Naive B cell (primary cell): ENCODE results near the gene TST. TPM values are rescaled to one million over a fixed set of nuclear protein-coding genes. Genes with fewer than 3 reads are reported as not detected.

Experiments used
- ATAC-seq, 2 donors: fragments of 150-1000 bp; cut with Tn5 transposase; 2 replicates each; pipeline ENCODE4 v1.10.0; 2021; ENCODE audit warnings: low read depth in 2 of 2, mild to moderate bottlenecking in 2 of 2, moderate library complexity in 2 of 2
- DNase-seq: peaks from one replicate; pipeline ENCODE4 v3.0.0; 2022
- H3K27ac Mint-ChIP-seq, 6 donors: one replicate each; pipeline ENCODE4 v1.8.0; 2020 to 2022; ENCODE audit warnings: mild to moderate bottlenecking in 6 of 6, mixed read lengths in 6 of 6, moderate library complexity in 5 of 6, inconsistent platforms in 2 of 6
- H3K27me3 Mint-ChIP-seq, 3 donors: one replicate each; pipeline ENCODE4 v1.8.0; 2021 to 2022; ENCODE audit warnings: mixed read lengths in 3 of 3, mild to moderate bottlenecking in 1 of 3
- H3K36me3 Mint-ChIP-seq, 2 donors: one replicate each; pipeline ENCODE4 v1.8.0; 2020 to 2022; ENCODE audit warnings: mixed read lengths in 2 of 2, inconsistent platforms in 1 of 2, mild to moderate bottlenecking in 1 of 2
- H3K4me1 Mint-ChIP-seq, 3 donors: one replicate each; pipeline ENCODE4 v1.8.0; 2020 to 2022; ENCODE audit warnings: mixed read lengths in 3 of 3, inconsistent platforms in 1 of 3, mild to moderate bottlenecking in 1 of 3, moderate library complexity in 1 of 3
- H3K4me3 Mint-ChIP-seq, 8 donors: one replicate each; pipeline ENCODE4 v1.8.0; 2020 to 2022; ENCODE audit warnings: mild to moderate bottlenecking in 8 of 8, mixed read lengths in 8 of 8, moderate library complexity in 8 of 8, inconsistent platforms in 2 of 8
- H3K9me3 Mint-ChIP-seq, 7 donors: one replicate each; pipeline ENCODE4 v1.8.0; 2020 to 2022; ENCODE audit warnings: mixed read lengths in 7 of 7, mild to moderate bottlenecking in 5 of 7, inconsistent platforms in 2 of 7, moderate library complexity in 1 of 7
- polyA plus RNA-seq, 6 donors: library from polyadenylated mRNA; unstranded; fragments of 300-500 nt; fragmentation: Illumina TruSeq; gene quantifications; one replicate each; pipeline ENCODE4 v1.2.3, GENCODE V29; 2021; ENCODE audit warnings: low read depth in 6 of 6

The TST gene
- polyA plus RNA-seq, 6 donors from 2014 or later: 0.65 to 3.3 (median 0.89) TPM; not detected in 2

GRCh38 chr22:37059876-37060449 is 40.7 kb upstream of the TST start:
- Mint-ChIP-seq H3K4me1 (peaks cover 0 to 13% (median 0%) of the 10 kb centered on the region in 3 donors), H3K9me3 (no peaks in the 10 kb centered on the region), H3K36me3 (peaks cover 3 to 27% of the 10 kb centered on the region in 2 donors), H3K27ac (no peak overlapping the region), H3K27me3 (no peaks in the 10 kb centered on the region), H3K4me3 (no peak overlapping the region)
- DNase-seq (no peak), ATAC-seq (no peak)

- ATAC-seq: no peak
- Mint-ChIP-seq H3K27me3 (no peaks in the 10 kb centered on the region), H3K36me3 (peaks cover 3 to 27% of the 10 kb centered on the region in 2 donors), H3K27ac (no peak overlapping the region), H3K4me1 (peaks cover 0 to 14% (median 0%) of the 10 kb centered on the region in 3 donors), H3K4me3 (no peak overlapping the region), H3K9me3 (no peaks in the 10 kb centered on the region)
- no peak for DNase-seq
These were observed 39.9 kb upstream of the TST start for GRCh38 chr22:37058917-37059701.

- H3K27ac Mint-ChIP-seq: no peak overlapping the region
- H3K36me3 Mint-ChIP-seq: peaks cover 3 to 27% of the 10 kb centered on the region in 2 donors
- H3K27me3 Mint-ChIP-seq: no peaks in the 10 kb centered on the region
- H3K4me1 Mint-ChIP-seq: peaks cover 0 to 18% (median 5%) of the 10 kb centered on the region in 3 donors
- no peak for DNase-seq
- ATAC-seq: no peak
- H3K4me3 Mint-ChIP-seq: no peak overlapping the region
- no peaks in the 10 kb centered on the region for H3K9me3 Mint-ChIP-seq
These were observed 38.7 kb upstream of the TST start for GRCh38 chr22:37057796-37058510.

DNA sequence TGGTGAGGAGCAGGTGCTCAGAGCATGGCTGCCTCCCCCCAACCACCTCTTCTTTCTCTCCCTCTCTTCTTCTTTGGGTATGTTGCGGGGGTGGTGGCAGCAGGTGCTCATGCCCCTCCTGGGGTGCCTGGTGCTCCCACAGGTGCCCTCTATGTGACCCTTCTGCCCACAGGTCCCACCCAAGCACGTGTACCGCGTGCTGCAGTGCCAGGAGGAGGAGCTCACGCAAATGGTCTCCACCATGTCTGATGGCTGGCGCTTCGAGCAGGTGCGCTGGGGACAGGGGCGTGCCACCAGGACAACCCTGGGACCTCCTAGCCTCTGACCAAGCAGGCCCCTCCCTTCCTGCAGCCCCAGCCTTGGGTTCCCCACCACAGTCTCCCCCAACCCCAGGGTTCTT is 38.0 kb upstream of the TST start:
- peaks cover 4 to 18% (median 12%) of the 10 kb centered on the region in 3 donors for H3K4me1 Mint-ChIP-seq
- H3K27me3 Mint-ChIP-seq: no peaks in the 10 kb centered on the region
- no peak overlapping the region for H3K27ac Mint-ChIP-seq
- no peak for DNase-seq
- H3K4me3 Mint-ChIP-seq: no peak overlapping the region
- no peak for ATAC-seq
- peaks cover 3 to 27% of the 10 kb centered on the region in 2 donors for H3K36me3 Mint-ChIP-seq
- H3K9me3 Mint-ChIP-seq: no peaks in the 10 kb centered on the region

DNA sequence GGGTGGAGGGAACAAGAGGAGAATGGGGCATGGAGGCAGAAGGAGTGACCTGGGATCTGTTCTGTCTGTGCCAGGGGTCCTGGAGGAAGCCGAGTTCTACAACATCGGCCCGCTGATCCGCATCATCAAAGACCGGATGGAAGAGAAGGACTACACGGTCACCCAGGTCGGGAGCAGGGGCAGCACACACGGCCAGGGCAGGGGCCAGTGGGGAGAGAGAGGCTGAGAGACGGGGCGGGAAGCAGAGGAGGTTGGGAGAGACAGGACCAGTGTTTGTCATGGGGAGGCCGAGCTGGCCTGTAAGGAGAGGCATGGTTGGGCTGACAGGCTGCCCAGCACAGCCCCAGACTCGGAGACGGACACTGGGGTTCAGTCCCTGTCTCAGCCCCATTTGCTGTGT is 37.0 kb upstream of the TST start:
- DNase-seq: no peak
- Mint-ChIP-seq H3K36me3 (peaks cover 3 to 23% of the 10 kb centered on the region in 2 donors), H3K27me3 (no peaks in the 10 kb centered on the region), H3K4me1 (peaks cover 5 to 19% (median 16%) of the 10 kb centered on the region in 3 donors), H3K4me3 (no peak overlapping the region), H3K9me3 (no peaks in the 10 kb centered on the region), H3K27ac (no peak overlapping the region)
- ATAC-seq: no peak

DNA sequence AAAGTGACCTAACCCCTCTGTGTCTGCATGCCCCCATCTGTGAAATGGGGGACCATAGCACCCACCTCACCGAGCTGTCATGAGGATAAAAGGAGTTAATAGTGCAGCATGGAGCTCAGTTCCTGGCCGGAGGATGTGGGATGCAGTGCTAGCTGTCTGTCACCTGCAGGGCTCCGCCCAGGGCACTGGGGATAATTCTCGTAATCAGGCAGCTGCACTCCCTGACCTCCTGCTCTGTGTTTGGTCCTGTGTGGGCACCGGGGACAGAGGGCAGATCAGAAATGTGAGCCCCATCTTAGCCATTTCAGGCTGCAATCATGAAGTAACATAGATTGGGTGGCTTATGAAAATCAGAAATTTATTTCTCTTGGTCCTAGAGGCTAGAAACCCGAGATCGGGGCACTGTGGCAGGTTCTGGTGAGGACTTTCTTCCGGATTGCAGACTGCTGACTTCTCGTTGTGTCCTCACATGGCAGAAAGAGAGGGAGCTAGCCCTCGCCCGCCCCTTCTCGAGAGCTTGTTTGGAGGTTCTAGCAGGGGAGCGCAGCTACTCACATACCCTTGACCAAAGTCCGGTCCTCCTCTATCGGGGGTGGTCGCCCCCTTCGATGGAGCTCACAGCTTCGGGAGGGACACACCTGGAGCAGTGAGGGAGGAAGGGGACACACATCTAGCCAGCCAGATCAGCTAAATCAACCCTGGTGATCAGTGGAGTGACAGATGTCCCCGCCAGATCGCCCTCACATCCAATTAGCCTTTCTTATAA is 35.5 kb upstream of the TST start:
- no peak overlapping the region for H3K27ac Mint-ChIP-seq
- H3K36me3 Mint-ChIP-seq: peaks cover 3 to 16% of the 10 kb centered on the region in 2 donors
- DNase-seq (no peak), ATAC-seq (no peak)
- peak overlapping the region in 4 of 8 donors; percentile 12 to 63 (median 30) for H3K4me3 Mint-ChIP-seq
- H3K27me3 Mint-ChIP-seq: no peaks in the 10 kb centered on the region
- peaks cover 5 to 19% (median 17%) of the 10 kb centered on the region in 3 donors for H3K4me1 Mint-ChIP-seq
- H3K9me3 Mint-ChIP-seq: no peaks in the 10 kb centered on the region

- peak overlapping the region in 1 of 6 donors; percentile 76 for H3K27ac Mint-ChIP-seq
- H3K4me3 Mint-ChIP-seq: peak overlapping the region in 4 of 8 donors; percentile 35 to 86 (median 53)
- no peaks in the 10 kb centered on the region for H3K27me3 Mint-ChIP-seq
- ATAC-seq: no peak
- H3K4me1 Mint-ChIP-seq: peaks cover 5 to 19% (median 17%) of the 10 kb centered on the region in 3 donors
- no peaks in the 10 kb centered on the region for H3K9me3 Mint-ChIP-seq
- no peak for DNase-seq
- peaks cover 3 to 16% of the 10 kb centered on the region in 2 donors for H3K36me3 Mint-ChIP-seq
These were observed 34.8 kb upstream of the TST start for GRCh38 chr22:37054056-37054395.

GRCh38 chr22:37053310-37054055 is 34.2 kb upstream of the TST start:
- Mint-ChIP-seq H3K9me3 (no peaks in the 10 kb centered on the region), H3K4me3 (peak overlapping the region in 6 of 8 donors; percentile 40 to 86 (median 56)), H3K4me1 (peaks cover 5 to 19% (median 17%) of the 10 kb centered on the region in 3 donors), H3K36me3 (peaks cover 3 to 16% of the 10 kb centered on the region in 2 donors), H3K27me3 (no peaks in the 10 kb centered on the region), H3K27ac (peak overlapping the region in 2 of 6 donors; percentile 54 to 76)
- ATAC-seq (no peak), DNase-seq (no peak)

- no peak for ATAC-seq
- H3K4me1 Mint-ChIP-seq: peaks cover 5 to 19% (median 17%) of the 10 kb centered on the region in 3 donors
- no peaks in the 10 kb centered on the region for H3K27me3 Mint-ChIP-seq
- H3K36me3 Mint-ChIP-seq: peaks cover 3 to 15% of the 10 kb centered on the region in 2 donors
- H3K9me3 Mint-ChIP-seq: no peaks in the 10 kb centered on the region
- no peak for DNase-seq
- H3K27ac Mint-ChIP-seq: peak overlapping the region in 3 of 6 donors; percentile 55 to 80 (median 56)
- peak overlapping the region; percentile 75 to 91 (median 86) for H3K4me3 Mint-ChIP-seq
These were observed 33.4 kb upstream of the TST start for GRCh38 chr22:37052386-37053309.

DNA sequence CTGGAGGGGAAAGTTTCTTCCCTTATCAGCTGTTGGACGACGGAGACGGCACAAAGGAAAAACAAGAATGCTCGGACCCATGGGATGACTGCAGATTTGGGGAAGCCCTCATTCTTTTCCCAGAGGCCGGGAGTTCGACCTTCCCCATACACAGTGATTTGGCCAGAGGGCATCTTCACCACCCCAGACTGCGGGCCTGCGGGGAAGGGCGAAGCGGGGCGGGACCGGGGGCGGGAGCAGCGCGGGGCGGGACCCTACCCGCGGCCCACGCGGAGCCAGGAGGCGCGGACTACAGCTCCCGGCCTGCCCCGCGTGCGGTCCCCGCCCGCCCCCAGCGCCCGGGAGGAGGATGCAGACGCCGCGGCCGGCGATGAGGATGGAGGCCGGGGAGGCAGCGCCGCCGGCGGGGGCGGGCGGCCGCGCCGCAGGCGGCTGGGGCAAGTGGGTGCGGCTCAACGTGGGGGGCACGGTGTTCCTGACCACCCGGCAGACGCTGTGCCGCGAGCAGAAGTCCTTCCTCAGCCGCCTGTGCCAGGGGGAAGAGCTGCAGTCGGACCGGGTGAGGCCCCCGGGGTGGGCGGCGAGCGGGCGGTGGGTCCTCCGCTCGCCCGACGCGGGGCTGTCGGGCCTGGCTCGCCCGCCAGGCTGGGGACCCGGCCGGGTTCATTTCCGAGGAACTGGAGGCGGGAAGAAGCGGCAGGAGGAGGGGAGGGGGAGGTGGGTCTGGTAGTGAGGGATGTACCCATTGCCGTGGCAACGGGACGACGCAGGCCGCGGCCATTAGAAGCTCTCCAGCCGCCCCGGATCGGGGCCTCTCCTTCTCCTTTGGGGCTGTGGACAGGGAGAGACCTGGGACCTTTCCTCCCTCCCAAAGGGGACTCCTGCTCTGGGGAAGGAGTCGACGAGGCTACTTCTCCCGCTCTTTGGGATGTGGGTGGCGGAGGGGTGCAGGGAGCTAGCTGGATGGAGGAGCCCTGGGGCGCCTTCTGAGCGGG is 32.4 kb upstream of the TST start, which contains the start of gene KCTD17:
Gene KCTD17, plus strand, starts transcription at position 352 of the 995 bp plus-strand sequence. Its CDS starts 19 bp downstream, at position 371.
- DNase-seq (peak; percentile 68), ATAC-seq (peak; percentile 99 to 100)
- Mint-ChIP-seq H3K4me1 (peaks cover 5 to 19% (median 17%) of the 10 kb centered on the region in 3 donors), H3K27me3 (no peaks in the 10 kb centered on the region), H3K4me3 (peak within 1 kb of the TSS; percentile 75 to 91 (median 86)), H3K36me3 (peaks cover 0 to 7% of the 10 kb centered on the region in 2 donors), H3K27ac (peak within 1 kb of the TSS in 4 of 6 donors; percentile 33 to 80 (median 56)), H3K9me3 (no peaks in the 10 kb centered on the region)

- Mint-ChIP-seq H3K4me3 (peak overlapping the region; percentile 9 to 86 (median 80)), H3K9me3 (no peaks in the 10 kb centered on the region), H3K27ac (peak overlapping the region in 1 of 6 donors; percentile 65), H3K36me3 (peaks cover 0 to 1% of the 10 kb centered on the region in 2 donors), H3K27me3 (no peaks in the 10 kb centered on the region), H3K4me1 (peaks cover 5 to 19% (median 18%) of the 10 kb centered on the region in 3 donors)
- DNase-seq (no peak), ATAC-seq (no peak)
These were observed 31.7 kb upstream of the TST start for GRCh38 chr22:37050913-37051312.
